GM12878 (cell line): ENCODE measurements around the gene CHCHD3.

ENCODE experiments used
- ATF2 ChIP-seq: IDR thresholded peaks from 2 replicates; pipeline ENCODE4 v1.6.1; 2012; ENCODE audit warnings: low read length, inconsistent platforms
- CHD4 ChIP-seq: fragments of 200-600 bp; sonication (generic); IDR thresholded peaks from 2 replicates; pipeline ENCODE4 v1.6.1; 2016; ENCODE audit warnings: mild to moderate bottlenecking
- GATAD2B ChIP-seq: fragments of 450-650 bp; conservative IDR thresholded peaks from 2 replicates; pipeline ENCODE4 v1.6.1; 2017; ENCODE audit warnings: low read depth, mild to moderate bottlenecking, moderate library complexity
- NFXL1 ChIP-seq: fragments of 450-650 bp; IDR thresholded peaks from 2 replicates; pipeline ENCODE4 v1.6.1; 2017; ENCODE audit warnings: antibody characterized with exemption, mild to moderate bottlenecking, borderline replicate concordance
- POLR2AphosphoS5 ChIP-seq: IDR thresholded peaks from 2 replicates; pipeline ENCODE4 v1.6.1; 2011; ENCODE audit warnings: mild to moderate bottlenecking, low read length, inconsistent platforms
- RAD21 ChIP-seq: IDR thresholded peaks from 2 replicates; pipeline ENCODE4 v1.6.1; 2011; ENCODE audit warnings: mild to moderate bottlenecking, low read depth, low read length, moderate library complexity; ENCODE audit not compliant: insufficient read depth
- RAD51 ChIP-seq: fragments of 450-650 bp; IDR thresholded peaks from 2 replicates; pipeline ENCODE4 v1.6.1; 2016; ENCODE audit warnings: moderate library complexity, mild to moderate bottlenecking, inconsistent platforms
- ZZZ3 ChIP-seq: IDR thresholded peaks from 2 replicates; pipeline ENCODE4 v1.6.1; 2011; ENCODE audit warnings: low read depth; ENCODE audit not compliant: control insufficient read depth, insufficient read length
- TF ChIP-seq, protein P1 (sequence below), 3 experiments: IDR thresholded peaks in 2 of 3; conservative IDR thresholded peaks in 1 of 3; 2 replicates each; pipeline ENCODE4 v1.5.1; 2011; ENCODE audit warnings: low read depth in 3 of 3, low read length in 3 of 3, mild to moderate bottlenecking in 3 of 3, control low read depth in 2 of 3, moderate library complexity in 2 of 3, inconsistent platforms in 1 of 3, mixed read lengths in 1 of 3; ENCODE audit not compliant: control insufficient read depth in 2 of 3, insufficient read depth in 1 of 3; ENCODE audit errors: extremely low read depth in 1 of 3

DNA sequence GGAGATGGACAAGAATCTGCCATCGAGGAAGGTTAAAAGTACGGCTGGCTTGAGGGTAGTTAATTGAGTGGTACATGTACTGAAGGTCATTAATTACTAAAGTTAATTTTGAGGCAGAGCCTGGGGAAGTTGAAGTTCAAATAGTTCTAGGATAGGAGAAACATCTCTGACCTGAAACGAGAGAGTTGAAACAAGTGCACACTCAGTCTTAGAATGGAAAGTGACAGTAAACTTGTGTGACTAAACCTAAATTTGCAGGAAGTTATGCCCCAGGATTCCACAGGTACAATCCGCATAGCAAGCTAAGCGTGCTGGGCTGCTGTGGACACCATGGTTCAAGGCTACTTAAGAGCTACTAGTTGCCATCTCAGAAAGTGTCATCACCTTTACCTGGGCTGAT is 209.9 kb downstream of the CHCHD3 start:
- TF ChIP-seq CHD4 (no peak), ZZZ3 (no peak), ATF2 (no peak), RAD51 (no peak), RAD21 (no peak), NFXL1 (no peak), GATAD2B (no peak), POLR2AphosphoS5 (no peak)
- TF ChIP-seq, protein P1, sequence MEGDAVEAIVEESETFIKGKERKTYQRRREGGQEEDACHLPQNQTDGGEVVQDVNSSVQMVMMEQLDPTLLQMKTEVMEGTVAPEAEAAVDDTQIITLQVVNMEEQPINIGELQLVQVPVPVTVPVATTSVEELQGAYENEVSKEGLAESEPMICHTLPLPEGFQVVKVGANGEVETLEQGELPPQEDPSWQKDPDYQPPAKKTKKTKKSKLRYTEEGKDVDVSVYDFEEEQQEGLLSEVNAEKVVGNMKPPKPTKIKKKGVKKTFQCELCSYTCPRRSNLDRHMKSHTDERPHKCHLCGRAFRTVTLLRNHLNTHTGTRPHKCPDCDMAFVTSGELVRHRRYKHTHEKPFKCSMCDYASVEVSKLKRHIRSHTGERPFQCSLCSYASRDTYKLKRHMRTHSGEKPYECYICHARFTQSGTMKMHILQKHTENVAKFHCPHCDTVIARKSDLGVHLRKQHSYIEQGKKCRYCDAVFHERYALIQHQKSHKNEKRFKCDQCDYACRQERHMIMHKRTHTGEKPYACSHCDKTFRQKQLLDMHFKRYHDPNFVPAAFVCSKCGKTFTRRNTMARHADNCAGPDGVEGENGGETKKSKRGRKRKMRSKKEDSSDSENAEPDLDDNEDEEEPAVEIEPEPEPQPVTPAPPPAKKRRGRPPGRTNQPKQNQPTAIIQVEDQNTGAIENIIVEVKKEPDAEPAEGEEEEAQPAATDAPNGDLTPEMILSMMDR (IDR thresholded peaks at IDR 0.05 in 2 of 3, conservative IDR thresholded peaks at IDR 0.05 in 1 of 3; ENCODE audit: control insufficient read depth in 2 of 3, extremely low read depth in 1 of 3, insufficient read depth in 1 of 3, low read depth in 3 of 3, low read length in 3 of 3): no peak
